GM18511 (cell line): Measurements from ENCODE around the gene SSBP3.
"Not testable (repeated sequence)": the region's sequence is repeated elsewhere in the genome, so short reads cannot be mapped to it uniquely, and the experiment has no call there.

Experiments
- ATAC-seq: cut with Tn5 transposase; IDR thresholded peaks from one replicate; pipeline ENCODE4 v1.9.1; 2021; ENCODE audit warnings: mild to moderate bottlenecking, moderate library complexity; ENCODE audit not compliant: unreplicated experiment

The SSBP3 gene

DNA sequence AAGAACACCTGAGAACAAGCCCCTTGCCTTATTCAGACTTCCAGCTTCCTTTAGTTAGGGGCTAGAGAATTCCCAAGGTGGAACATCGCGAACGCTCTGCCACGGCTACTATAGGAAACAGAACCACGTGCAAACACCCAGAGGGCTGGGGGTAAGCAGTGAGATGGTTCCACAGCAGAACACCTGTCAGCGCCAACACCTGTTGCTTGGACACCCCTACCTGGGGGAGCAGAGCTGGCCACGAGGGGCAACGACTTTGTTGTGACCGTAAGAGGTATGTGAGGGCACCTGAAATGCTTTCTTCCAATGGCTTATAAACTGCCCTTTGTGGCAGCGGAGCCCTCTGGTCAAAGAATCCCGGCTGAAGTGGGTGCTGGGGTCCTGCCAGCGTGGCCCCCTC, 155.5 kb downstream of the SSBP3 start:
- ATAC-seq: no peak

DNA sequence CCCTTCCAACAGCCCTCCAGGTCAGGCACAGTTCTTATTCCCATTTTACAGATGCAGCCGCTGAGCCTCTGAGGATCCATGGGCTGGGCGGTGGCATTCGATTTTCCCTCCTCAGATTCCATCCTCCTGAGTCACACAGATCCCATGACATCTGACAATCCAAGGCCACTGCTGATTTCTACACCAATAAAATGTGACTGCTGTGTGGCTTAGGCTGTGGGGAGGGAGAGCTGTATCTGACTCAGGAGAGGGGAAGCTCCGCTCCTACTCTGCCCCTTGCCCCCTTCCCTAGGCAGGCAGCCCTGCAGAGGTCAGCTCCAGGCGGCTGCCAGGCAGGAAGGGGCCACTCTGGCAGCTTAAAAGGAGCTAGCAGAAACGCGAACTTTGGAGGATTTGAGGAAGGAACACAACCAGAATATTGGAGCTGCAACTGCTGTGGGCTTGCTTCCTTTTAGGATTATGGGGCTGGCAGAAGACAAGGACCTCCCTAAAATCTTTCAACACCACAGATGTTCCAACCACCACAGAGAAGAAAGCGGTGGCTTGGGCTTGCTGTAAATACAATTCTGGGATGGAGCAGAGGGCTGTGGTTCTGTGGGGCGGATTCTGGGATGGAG, 156.3 kb downstream of the SSBP3 start:
- ATAC-seq: no peak

DNA sequence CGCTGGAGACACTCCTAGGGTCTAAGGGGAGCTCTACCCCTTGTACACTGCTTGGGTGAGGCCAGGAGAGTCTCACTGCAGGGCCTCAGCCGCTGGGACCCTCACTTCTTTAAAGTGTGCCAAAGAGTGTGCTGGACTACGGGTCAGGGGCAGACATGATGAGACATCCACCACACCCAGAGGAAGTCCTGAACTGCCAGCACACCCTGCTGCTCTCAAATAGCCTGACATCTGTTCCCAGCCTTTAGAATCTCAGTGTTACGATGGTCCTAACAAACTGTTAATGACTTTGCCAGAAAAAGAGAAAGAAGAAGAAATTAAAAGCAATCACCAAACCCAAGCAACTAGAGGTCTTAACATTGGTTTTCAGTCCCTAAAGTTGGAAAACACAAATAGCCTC, 157.2 kb downstream of the SSBP3 start:
- ATAC-seq: no peak

DNA sequence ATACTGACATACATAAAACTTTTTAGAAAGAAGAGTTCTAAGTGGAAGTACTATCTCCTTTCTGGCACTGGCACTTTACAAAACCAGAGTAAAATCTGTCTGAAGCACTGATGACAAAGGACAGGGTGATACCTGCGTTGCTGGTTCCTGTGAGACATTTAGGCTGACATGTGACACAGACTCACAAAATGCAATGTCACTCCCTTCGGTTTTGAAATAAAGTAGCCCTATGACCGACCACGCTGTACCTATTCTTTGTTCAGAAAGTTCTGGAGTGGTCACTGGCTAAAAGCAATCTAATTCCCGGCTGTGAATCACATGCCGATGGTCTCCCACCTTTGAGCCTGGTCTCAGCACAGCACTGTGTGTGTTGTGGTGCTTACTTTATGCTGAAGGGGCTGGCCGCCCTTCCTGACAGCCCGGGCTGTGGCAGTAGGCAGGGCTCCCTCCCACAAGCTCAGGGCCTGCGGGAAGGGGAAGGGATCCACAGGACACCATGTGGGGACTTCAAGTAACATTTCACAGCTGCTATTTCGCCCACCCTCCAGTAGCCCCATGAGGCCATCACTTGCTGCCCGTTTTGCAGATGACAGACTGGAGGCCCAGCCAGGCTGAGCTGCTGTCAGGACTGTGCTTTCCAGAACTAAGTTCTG, 158.2 kb downstream of the SSBP3 start:
- ATAC-seq: no peak

DNA sequence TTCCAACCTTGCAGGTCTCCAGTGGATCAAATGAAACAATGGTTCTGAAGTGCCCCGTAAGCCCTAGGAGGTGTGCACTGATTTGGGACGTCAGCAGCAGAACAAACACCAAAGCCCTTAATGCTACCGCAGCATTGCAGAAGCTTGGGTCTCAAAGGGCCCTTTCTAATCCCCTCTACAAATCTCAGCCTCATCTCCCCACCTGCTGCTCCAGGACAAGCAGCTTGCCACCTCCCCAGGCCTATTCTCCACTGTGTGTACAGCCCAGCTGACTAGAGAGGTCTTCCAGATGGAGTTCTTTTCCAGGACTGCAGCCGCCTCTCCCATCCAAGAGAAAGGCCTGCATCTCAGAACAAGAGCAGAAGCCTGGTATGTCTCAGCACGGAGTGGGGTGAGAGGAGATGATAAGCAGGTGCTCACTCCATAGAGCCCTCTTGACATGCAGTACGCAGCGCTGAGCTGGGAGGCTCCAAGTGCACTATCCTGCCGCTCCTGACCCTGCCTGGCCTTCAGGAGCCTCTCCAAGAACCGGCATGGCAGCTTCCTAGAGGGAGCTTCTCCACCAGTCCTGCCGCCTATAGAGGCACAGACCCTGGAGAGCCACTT, 160.0 kb downstream of the SSBP3 start:
- no peak for ATAC-seq

DNA sequence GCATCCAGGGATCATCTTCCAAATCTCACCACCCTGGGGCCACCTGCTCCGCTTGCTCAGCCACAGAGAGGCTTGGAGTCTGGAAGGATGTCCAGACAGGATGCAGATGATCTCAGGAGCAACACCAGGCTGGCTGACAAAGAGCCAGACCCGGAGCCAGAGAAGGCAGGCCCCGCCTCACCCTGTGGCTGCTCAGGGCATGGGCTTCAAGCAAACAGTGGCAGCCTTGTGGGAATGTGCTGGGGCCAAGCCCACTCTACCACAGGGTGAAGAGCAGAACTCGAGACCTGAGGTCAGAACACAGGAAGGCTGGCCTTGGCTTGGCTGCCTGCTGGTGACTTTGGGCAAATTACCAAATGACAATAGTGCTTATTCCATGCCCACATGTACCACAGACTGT, 160.7 kb downstream of the SSBP3 start:
- ATAC-seq: no peak

DNA sequence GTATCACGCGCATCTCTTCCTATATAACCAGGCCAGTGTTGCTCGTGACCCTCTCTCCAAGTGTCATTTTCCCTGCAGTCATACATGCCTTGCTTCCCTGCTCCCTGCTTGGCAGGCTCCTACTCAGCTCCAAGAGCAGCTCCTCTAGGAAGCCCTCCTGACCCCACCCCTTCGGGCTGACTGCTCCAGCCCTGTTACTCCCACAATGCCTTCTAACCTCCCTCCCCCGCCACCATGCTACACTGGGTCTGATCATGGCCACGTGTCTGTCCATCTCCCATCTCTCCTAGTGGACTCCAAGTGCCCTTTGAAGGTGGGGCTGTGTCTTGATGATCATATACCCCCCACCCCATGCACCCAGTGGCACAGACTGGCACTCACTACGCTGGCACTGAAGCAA, 161.5 kb downstream of the SSBP3 start:
- no peak for ATAC-seq

DNA sequence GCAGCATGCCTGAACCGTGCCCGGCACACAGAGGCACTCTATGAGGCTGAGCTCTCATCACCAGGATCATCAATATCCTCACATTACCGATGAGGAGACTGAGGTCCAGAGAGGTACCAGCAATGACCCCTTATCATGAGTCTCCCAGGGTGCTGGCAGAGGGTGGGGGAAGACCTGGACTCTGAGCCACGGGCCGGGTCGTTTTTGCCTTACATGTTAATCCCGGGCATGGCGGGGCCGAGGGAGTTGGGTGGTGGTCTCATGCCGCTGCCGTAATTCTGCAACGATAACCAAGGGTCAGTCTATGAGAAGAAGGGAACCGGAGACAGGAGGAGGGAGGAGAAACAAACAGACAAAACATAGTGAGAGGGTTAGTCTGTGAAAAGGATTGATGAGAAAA, 163.2 kb downstream of the SSBP3 start:
- ATAC-seq: no peak

DNA sequence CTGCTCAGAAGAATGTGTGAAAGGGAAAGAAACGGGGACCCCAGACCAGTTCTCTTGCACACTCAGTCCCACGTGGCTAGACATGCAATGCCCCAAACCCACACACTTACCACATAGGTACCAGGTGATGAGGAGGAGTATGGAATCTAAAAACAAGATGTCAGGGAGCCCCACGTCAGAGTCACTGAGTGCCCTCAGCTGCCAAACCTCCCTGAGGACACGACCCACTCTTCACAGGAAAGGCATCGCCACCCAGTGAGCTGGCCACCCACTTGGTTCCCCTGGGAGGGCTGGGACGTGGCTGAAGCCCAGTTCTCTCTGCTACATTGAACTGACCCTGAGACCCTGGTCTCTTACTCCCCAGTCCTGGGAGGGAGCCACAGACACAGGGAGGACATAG, 164.8 kb downstream of the SSBP3 start:
- ATAC-seq: no peak

DNA sequence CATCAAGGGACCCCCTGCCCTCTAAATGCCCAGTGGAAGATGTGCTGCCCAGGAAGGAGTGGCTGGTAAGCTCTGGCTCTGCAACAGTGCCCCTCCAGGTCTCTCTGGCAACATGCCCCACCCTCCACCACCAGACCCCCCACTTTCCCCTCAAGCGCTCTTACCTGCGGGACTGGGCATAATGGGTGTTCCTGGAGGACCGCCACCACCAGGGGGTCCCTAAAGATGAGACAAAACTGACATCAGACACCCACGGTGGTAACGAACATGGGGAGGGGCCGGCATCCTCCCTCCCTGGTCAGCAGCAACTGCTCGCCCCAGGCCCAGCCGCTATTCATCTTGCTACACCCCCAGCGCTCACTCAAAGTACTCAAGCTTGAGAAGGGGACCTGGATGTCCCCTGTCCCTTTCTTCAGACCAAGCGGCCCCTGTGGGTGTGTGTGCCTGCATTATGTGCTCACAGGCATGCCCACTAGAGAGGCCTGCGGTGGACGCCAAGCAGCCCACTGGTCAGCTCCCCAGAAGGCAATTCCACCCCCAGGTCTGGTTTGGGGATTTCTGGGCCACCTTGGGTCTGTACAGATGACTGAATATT, 165.4 kb downstream of the SSBP3 start:
- ATAC-seq: no peak

DNA sequence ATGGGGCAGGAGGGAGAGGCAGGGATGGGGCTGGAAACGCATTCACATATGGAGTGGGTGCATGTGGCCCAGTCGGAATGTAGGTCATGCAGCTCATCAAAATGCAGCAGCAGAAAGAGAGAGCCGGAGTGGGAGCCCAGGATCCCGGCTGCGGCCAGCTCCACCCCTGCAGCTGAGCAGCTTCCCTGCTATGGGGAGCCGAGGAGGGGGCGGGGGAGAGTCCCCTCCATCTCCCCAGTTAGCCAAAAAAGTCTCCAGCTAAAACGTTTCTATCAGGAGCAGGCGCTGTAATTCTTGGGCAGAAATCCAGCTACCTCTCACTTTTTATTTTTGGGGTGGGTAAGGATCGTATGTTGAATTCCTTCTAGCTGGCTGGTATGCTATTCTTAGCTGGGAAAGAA, 166.6 kb downstream of the SSBP3 start:
- ATAC-seq: no peak

DNA sequence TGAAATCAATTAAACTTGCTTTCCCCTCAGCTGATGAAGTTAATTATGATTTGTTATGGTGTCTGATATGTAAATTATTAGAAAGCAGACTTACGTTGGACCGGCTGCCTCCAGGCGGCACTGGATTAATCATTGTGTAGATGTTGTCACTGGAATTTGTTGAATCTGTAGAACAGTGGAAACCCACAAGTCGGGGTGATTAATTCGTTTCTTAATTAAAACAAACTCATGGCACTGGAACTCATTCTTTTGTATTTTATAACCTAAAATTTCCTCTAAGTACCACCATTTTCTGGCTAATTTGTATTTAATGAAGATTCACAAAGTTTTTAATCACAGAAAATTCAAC, 167.2 kb downstream of the SSBP3 start:
- ATAC-seq: no peak

DNA sequence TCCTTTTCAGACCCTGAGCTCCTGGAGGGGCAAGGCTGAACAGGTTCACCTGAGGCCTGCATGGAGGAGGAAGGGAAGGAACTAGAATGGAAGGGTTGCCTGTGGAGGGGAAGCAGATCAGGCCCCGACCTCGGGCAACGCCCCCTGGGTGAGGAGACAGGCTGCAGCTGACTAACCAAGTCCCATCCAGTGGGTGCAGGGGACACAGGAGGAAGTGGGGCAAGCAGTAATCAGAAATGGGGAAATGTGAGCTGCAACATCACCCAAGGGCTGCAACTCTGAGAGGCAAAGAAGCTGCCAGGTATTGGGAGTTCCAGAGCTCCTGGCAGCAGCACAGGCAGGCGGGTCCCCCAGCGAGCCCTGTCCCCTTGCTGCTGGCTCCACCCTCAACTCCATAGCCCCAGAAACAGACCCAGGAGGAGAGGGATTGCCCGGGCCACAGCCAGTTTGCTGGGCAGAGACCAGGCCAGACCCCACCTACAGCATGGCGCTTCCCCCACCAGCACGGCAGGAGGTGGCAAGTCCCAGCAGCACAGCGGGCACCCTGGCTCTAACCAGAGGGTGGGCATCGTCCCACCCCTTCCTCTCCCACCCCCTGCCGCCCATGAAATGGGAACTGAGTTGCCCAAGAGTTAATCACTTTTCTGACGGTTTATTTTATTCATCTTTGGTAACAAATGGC, 167.7 kb downstream of the SSBP3 start:
- no peak for ATAC-seq

DNA sequence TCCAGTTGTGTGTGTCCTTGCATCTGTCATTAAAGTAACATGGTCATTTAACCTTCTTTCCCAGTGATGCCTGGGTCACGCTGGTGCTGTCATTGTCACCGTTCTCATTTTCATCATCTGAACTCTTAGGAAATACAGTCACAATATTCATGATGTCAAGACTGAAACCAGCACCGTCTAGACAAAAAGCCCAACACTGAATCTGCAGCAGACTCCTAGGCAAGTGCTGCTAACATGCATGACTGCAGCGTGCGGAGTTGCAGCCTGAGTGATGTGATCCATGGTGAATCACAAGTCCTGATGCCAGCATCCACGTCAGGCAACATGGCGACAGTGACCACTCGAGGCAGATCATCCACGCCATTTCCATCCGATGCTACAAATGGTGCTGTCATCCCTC, 168.6 kb downstream of the SSBP3 start:
- ATAC-seq: no peak

DNA sequence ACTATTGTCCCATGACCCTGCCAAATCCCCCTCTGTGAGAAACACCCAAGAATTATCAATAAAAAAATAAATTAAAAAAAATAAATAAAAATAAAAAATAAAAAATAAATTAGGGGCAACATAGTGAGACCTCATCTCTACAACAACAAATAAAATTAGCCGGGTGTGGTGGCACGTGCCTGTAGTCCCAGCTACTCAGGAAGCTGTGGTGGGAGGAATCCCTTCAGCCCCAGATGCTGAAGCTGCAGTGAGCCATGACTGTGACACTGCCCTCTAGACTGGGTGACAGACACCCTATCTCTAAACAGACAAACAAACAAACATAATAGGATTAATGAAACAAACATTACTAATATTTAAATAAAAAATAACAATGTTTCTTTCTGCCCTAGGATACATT, 171.9 kb downstream of the SSBP3 start:
- no peak for ATAC-seq

DNA sequence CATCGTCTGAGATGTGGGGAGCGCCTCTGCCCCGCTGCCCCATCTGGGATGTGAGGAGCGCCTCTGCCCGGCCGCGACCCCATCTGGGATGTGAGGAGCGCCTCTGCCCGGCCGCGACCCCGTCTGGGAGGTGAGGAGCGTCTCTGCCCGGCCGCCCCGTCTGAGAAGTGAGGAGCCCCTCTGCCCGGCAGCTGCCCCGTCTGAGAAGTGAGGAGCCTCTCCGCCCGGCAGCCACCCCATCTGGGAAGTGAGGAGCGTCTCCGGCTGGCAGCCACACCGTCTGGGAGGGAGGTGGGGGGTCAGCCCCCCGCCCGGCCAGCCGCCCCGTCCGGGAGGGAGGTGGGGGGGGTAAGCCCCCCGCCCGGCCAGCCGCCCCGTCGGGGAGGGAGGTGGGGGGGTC, 173.0 kb downstream of the SSBP3 start:
- not testable (repeated sequence) for ATAC-seq

DNA sequence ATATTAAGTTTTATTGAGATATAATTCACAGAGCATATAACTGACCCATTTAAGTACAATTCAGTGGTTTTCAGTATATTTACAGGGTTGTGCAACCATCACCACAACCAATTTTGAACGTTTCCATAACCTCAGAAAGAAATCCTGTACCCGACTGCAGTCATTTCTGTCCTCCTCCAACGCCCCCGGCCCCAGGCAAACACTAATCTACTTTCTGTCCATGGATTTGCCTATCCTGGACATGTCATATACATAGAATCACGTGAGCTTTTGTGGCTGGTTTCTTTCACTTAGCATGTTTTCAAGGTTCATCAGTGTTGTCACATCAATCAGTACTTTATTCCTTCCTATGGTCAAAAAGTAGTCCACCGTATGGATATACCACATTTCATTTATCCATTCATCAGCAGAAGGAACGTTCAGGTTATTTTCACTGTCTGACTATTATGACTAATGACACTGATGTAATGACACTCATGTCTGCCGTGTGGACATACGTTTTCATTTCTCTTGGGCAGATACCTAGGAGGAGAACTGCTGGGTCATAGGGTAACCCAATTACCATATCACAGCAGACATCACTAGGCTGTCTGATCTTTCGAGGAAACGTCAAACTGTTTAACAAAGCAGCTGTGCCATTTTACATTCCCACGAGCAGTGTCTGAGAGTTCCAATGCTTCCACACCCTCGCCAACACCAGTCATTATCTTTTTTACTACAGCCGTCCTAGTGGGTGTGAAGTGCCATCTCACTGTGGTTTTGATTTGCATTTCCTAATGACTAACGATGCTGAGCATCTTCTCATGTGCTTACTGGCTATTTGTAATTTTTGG, 175.5 kb downstream of the SSBP3 start:
- no peak for ATAC-seq

DNA sequence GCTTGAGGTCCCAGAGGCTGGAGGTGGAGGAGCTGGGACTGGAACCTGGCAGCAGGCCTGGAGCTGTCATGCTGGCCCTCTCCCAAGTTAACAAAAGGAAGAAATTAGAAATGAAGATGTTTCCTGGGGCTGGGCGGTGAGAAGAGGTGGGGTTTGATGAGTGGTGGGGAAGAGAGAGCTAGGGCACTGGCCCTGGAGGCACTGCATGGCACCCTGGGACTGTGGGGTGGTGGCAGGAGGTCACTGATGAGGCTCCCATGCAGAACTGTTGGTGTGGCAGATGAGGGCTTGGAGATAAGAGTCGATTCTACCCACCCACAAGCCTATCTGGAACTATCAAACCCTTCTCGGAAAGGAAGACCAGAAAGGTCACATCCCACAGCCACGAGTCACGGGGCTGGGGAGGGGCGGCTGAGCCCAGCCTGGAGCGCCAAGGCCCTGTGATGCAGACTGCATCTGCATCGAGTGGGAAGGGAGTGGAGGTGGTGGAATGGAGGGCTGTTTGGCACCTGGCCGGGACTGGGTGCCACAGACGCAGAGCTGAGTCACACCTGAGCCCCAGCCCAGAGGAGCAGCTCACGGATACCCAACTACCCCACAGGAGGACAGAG, 176.8 kb downstream of the SSBP3 start:
- ATAC-seq: no peak

DNA sequence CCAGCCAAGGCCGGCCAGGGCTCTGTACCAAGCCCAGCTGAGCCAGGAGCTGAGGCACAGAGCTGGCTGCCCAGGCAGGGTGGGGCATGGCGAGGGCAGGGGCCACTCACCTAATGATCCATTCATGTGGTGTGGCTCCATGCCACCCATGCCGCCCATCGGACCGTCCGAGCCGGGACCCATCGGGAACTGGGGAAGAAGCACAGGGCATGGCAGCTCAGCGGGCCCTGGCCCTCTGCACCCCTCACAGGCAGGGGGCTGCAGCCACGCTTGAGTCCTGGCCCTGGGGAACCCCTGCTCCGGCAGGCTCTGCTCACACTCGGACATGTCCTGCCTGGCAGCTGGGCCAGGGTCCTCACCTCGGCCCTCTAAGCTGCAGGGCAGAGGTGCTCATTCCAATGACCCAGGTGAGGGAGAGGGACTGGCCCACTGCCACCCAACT, 177.5 kb downstream of the SSBP3 start:
- no peak for ATAC-seq

DNA sequence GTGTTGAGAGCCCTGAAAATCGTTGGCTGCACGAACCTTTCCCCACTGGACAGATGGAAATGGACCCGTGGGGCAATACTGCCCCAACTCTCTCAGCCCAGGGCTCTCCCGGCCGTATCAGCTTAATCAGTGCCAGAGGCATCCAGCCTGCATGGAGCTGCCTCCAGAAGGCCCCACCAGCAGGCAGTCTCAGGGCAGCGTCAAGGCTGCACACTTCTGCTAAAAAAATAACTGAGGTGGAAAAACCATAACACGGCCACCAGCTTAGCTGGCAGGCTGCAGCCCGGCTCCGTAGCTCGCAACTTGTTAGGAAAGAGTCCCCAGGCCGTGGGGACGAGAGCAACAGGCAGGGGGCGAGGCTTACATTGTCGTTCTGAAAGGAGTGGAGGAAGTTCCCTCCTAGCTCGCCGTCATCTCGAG, 178.3 kb downstream of the SSBP3 start:
- no peak for ATAC-seq
